GM18505 (cell line): ENCODE data around the gene SOX4.

ENCODE experiments used
- ATAC-seq: cut with Tn5 transposase; IDR thresholded peaks from one replicate; pipeline ENCODE4 v1.9.1; 2021; ENCODE audit not compliant: unreplicated experiment
- POLR2A ChIP-seq: IDR thresholded peaks from 4 replicates; pipeline ENCODE4 v1.6.1; 2011; ENCODE audit warnings: borderline replicate concordance; ENCODE audit not compliant: insufficient read depth, insufficient read length; ENCODE audit errors: extremely low read depth

Gene SOX4

GRCh38 chr6:21611485-21611884 lies 17.9 kb downstream of the SOX4 start:
- ATAC-seq, result no peak
- no peak for TF ChIP-seq POLR2A

- no peak for TF ChIP-seq POLR2A
- no peak for ATAC-seq
These were observed 18.7 kb downstream of the SOX4 start for GRCh38 chr6:21612067-21612745.

GRCh38 chr6:21613809-21614208 lies 20.3 kb downstream of the SOX4 start:
- no peak for ATAC-seq
- no peak for TF ChIP-seq POLR2A

GRCh38 chr6:21614226-21614625 lies 20.7 kb downstream of the SOX4 start:
- ATAC-seq, result no peak
- TF ChIP-seq POLR2A, result no peak

GRCh38 chr6:21615504-21615903 lies 22.0 kb downstream of the SOX4 start:
- no peak for ATAC-seq

GRCh38 chr6:21616005-21616404 lies 22.5 kb downstream of the SOX4 start:
- no peak for ATAC-seq
- no peak for TF ChIP-seq POLR2A

More at GRCh38 chr6:21615504-21615903, 22.0 kb downstream of the SOX4 start:
- TF ChIP-seq POLR2A, result no peak

GRCh38 chr6:21625642-21626041 lies 32.1 kb downstream of the SOX4 start:
- no peak for ATAC-seq
- no peak for TF ChIP-seq POLR2A

- ATAC-seq, result no peak
- TF ChIP-seq POLR2A, result no peak
These were observed 33.2 kb downstream of the SOX4 start for GRCh38 chr6:21626756-21627155.

- TF ChIP-seq POLR2A, result no peak
- no peak for ATAC-seq
These were observed 34.6 kb downstream of the SOX4 start for GRCh38 chr6:21628160-21628559.

GRCh38 chr6:21633511-21634109 lies 40.1 kb downstream of the SOX4 start:
- ATAC-seq, result no peak
- TF ChIP-seq POLR2A, result no peak

- no peak for ATAC-seq
These were observed 41.0 kb downstream of the SOX4 start for GRCh38 chr6:21634582-21634981.

GRCh38 chr6:21636876-21637275 lies 43.3 kb downstream of the SOX4 start:
- no peak for TF ChIP-seq POLR2A
- no peak for ATAC-seq

More at GRCh38 chr6:21634582-21634981, 41.0 kb downstream of the SOX4 start:
- no peak for TF ChIP-seq POLR2A

- TF ChIP-seq POLR2A, result no peak
- no peak for ATAC-seq
These were observed 45.8 kb downstream of the SOX4 start for GRCh38 chr6:21639316-21639715.
